ENCODE measurements around the gene DTX3L.

The DTX3L gene

GRCh38 chr3:122581622-122582021, 17.5 kb downstream of the DTX3L start:
- no peak overlapping the region for H3K4me3 ChIP-seq (ENCODE audit: low read depth, low read length)
- in situ Hi-C loops (cut with HindIII; ENCODE audit: low sequenced_read_pairs) = no loop called here
- DNase-seq (ENCODE audit: low read depth) = no peak
- TF ChIP-seq CTCF (IDR thresholded peaks at IDR 0.05; ENCODE audit: low read depth, low read length, missing control alignments) = no peak

GRCh38 chr3:122582390-122582789, 18.3 kb downstream of the DTX3L start:
- no peak overlapping the region for H3K4me3 ChIP-seq (ENCODE audit: low read depth, low read length)
- in situ Hi-C loops (cut with HindIII; ENCODE audit: low sequenced_read_pairs) = no loop called here
- TF ChIP-seq CTCF (IDR thresholded peaks at IDR 0.05; ENCODE audit: low read depth, low read length, missing control alignments) = no peak
- DNase-seq (ENCODE audit: low read depth) = no peak

- no peak for DNase-seq (ENCODE audit: low read depth)
- H3K4me3 ChIP-seq (ENCODE audit: low read depth, low read length) = no peak overlapping the region
- in situ Hi-C loops (cut with HindIII; ENCODE audit: low sequenced_read_pairs) = no loop called here
- no peak for TF ChIP-seq CTCF (IDR thresholded peaks at IDR 0.05; ENCODE audit: low read depth, low read length, missing control alignments)
These were observed 22.0 kb downstream of the DTX3L start for GRCh38 chr3:122586098-122586497.

GRCh38 chr3:122586773-122587485, 22.8 kb downstream of the DTX3L start:
- TF ChIP-seq CTCF (IDR thresholded peaks at IDR 0.05; ENCODE audit: low read depth, low read length, missing control alignments) = no peak
- in situ Hi-C loops (cut with HindIII; ENCODE audit: low sequenced_read_pairs) = no loop called here
- no peak overlapping the region for H3K4me3 ChIP-seq (ENCODE audit: low read depth, low read length)
- no peak for DNase-seq (ENCODE audit: low read depth)

GRCh38 chr3:122587572-122587971, 23.4 kb downstream of the DTX3L start:
- H3K4me3 ChIP-seq (ENCODE audit: low read depth, low read length) = no peak overlapping the region
- in situ Hi-C loops (cut with HindIII; ENCODE audit: low sequenced_read_pairs) = no loop called here
- no peak for TF ChIP-seq CTCF (IDR thresholded peaks at IDR 0.05; ENCODE audit: low read depth, low read length, missing control alignments)

GRCh38 chr3:122589297-122589696, 25.2 kb downstream of the DTX3L start:
- DNase-seq (ENCODE audit: low read depth) = no peak
- no peak for TF ChIP-seq CTCF (IDR thresholded peaks at IDR 0.05; ENCODE audit: low read depth, low read length, missing control alignments)
- no peak overlapping the region for H3K4me3 ChIP-seq (ENCODE audit: low read depth, low read length)
- in situ Hi-C loops (cut with HindIII; ENCODE audit: low sequenced_read_pairs) = no loop called here

More at GRCh38 chr3:122587572-122587971, 23.4 kb downstream of the DTX3L start:
- DNase-seq (ENCODE audit: low read depth) = no peak

Data from astrocyte of the cerebellum (primary cell).